ENCODE results near the gene LYZL1. TPM values are rescaled to one million over a fixed set of nuclear protein-coding genes. Genes with fewer than 3 reads are reported as not detected.
A peak's percentile ranks its signal among the peaks of the same experiment; 100 is the strongest.
"Not testable (repeated sequence)": the region's sequence is repeated elsewhere in the genome, so short reads cannot be mapped to it uniquely, and the experiment has no call there.

LYZL1 gene
- not detected in 2 replicates for total RNA-seq (ENCODE audit: low replicate concordance)
- long read RNA-seq, result 0 reads

- H3K4me3 Mint-ChIP-seq; H3K4me1 Mint-ChIP-seq (ENCODE audit: unreplicated experiment); H3K27me3 Mint-ChIP-seq; DNase-seq (ENCODE audit: extremely low spot score, unreplicated experiment); H3K27ac Mint-ChIP-seq; H3K36me3 Mint-ChIP-seq; H3K9me3 Mint-ChIP-seq: not testable (repeated sequence)
Observed at GRCh38 chr10:29288906-29289305, at the start of gene LYZL1. Gene LYZL1 (plus strand): TSS chr10:29289070. CDS start chr10:29291868, 2,798 bp downstream.

- no peak for DNase-seq (ENCODE audit: extremely low spot score, unreplicated experiment)
- Mint-ChIP-seq H3K4me1 (ENCODE audit: unreplicated experiment) (peaks cover 30% of the 10 kb centered on the region), H3K36me3 (no peaks in the 10 kb centered on the region), H3K4me3 (no peak overlapping the region), H3K27ac (no peak overlapping the region), H3K27me3 (no peaks in the 10 kb centered on the region), H3K9me3 (peaks cover 5% of the 10 kb centered on the region)
- peak; percentile 71 for TF ChIP-seq CTCF (conservative IDR thresholded peaks at IDR 0.05)
Observed at GRCh38 chr10:29239569-29240472, 49.0 kb upstream of the LYZL1 start.

- no peak for TF ChIP-seq CTCF (conservative IDR thresholded peaks at IDR 0.05)
- Mint-ChIP-seq H3K9me3 (peaks cover 5% of the 10 kb centered on the region), H3K27ac (no peak overlapping the region), H3K4me3 (no peak overlapping the region), H3K27me3 (no peaks in the 10 kb centered on the region), H3K36me3 (no peaks in the 10 kb centered on the region), H3K4me1 (ENCODE audit: unreplicated experiment) (peaks cover 30% of the 10 kb centered on the region)
- DNase-seq (ENCODE audit: extremely low spot score, unreplicated experiment), result no peak
Observed at GRCh38 chr10:29240986-29241660, 47.7 kb upstream of the LYZL1 start.

- TF ChIP-seq CTCF (conservative IDR thresholded peaks at IDR 0.05), result no peak
- Mint-ChIP-seq H3K27me3 (no peaks in the 10 kb centered on the region), H3K36me3 (no peaks in the 10 kb centered on the region), H3K4me1 (ENCODE audit: unreplicated experiment) (peaks cover 30% of the 10 kb centered on the region), H3K4me3 (no peak overlapping the region), H3K9me3 (peaks cover 5% of the 10 kb centered on the region), H3K27ac (no peak overlapping the region)
- DNase-seq (ENCODE audit: extremely low spot score, unreplicated experiment), result no peak
Observed at GRCh38 chr10:29241925-29242324, 46.9 kb upstream of the LYZL1 start.

GRCh38 chr10:29243066-29243465, 45.8 kb upstream of the LYZL1 start:
- H3K4me1 Mint-ChIP-seq (ENCODE audit: unreplicated experiment), result peaks cover 20% of the 10 kb centered on the region
- no peaks in the 10 kb centered on the region for H3K27me3 Mint-ChIP-seq
- no peak for TF ChIP-seq CTCF (conservative IDR thresholded peaks at IDR 0.05)
- H3K9me3 Mint-ChIP-seq, result no peaks in the 10 kb centered on the region
- no peaks in the 10 kb centered on the region for H3K36me3 Mint-ChIP-seq
- no peak for DNase-seq (ENCODE audit: extremely low spot score, unreplicated experiment)
- H3K4me3 Mint-ChIP-seq, result no peak overlapping the region
- no peak overlapping the region for H3K27ac Mint-ChIP-seq

- no peak for DNase-seq (ENCODE audit: extremely low spot score, unreplicated experiment)
Observed at GRCh38 chr10:29243750-29244149, 45.1 kb upstream of the LYZL1 start.

More at GRCh38 chr10:29243750-29244149, 45.1 kb upstream of the LYZL1 start:
- H3K27ac Mint-ChIP-seq, result no peak overlapping the region
- peak; percentile 35 for TF ChIP-seq CTCF (conservative IDR thresholded peaks at IDR 0.05)
- H3K36me3 Mint-ChIP-seq, result no peaks in the 10 kb centered on the region
- H3K4me3 Mint-ChIP-seq, result no peak overlapping the region
- no peaks in the 10 kb centered on the region for H3K9me3 Mint-ChIP-seq
- H3K4me1 Mint-ChIP-seq (ENCODE audit: unreplicated experiment), result peaks cover 13% of the 10 kb centered on the region
- H3K27me3 Mint-ChIP-seq, result no peaks in the 10 kb centered on the region

Data from type B pancreatic cell (in vitro differentiated cells).